GM21447 (cell line): ENCODE measurements around the gene LTK.
"Not testable (repeated sequence)": the region's sequence is repeated elsewhere in the genome, so short reads cannot be mapped to it uniquely, and the experiment has no call there.

Source experiments
- ATAC-seq: cut with Tn5 transposase; IDR thresholded peaks from one replicate; pipeline ENCODE4 v1.9.1; 2021; ENCODE audit not compliant: unreplicated experiment

Gene LTK

DNA sequence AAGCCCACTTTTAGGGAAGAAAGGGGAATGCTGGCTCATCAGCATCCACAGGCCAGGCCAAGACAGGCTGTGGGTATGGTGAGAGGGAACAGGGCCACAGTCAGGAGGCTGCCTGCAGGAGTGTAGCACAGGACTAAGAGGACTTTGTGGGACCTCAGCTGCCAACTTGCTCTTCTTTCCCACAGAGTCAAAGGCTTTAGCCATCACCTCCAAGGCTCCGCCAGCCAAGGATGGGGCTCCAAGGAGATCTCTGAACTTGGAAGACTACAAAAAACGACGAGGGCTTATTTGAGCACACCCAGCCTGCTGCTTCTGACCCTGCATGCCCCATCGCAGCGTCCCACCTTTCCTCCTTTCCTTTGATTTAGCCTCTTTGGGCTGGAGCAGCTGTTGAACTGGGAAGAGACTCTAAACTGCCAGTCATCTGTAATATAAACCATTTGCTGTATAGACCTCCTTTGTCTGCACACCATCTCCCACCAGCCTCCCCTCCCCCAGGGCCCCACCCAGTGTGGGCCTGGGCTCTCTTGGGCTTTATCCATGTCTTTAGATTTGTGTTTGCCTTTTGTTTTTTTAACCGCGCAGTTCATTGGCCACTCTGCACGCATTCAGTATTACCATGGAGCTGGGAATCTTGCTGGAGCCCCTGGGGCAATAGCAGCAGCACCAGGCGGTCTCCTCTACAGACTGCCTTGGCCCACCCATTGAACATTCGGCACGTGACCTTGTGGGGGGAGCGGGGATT lies 33.1 kb downstream of the LTK start:
- ATAC-seq, result no peak

DNA sequence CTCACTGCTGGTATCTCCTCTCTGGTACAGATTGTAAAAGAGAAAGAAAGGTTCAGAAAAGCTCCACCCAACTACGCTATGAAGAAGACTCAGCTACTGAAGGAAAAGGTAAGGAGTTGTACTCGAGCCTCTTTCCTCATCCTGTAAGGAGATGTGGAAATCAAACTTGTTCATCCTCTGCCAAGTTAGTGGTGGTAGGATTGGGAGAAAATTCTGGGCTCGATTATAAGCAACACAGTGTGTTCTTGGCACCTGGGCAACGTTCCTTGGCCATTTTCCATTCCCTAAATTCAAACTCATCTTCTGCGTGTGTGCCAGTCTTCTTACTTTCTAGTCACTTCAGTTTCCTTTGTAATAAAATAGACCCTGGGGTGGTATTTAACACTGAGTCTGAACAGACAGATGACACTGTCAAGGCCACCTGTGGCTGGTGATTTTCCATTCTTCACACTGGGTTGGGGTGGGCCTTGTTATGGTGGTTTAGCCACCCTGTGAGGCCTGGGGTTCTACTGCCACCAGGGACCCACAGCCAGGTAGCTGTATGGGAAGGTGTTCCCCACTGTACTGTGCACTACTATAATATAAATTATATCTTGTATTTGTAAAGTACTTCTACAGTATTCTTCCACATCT lies 37.1 kb downstream of the LTK start:
- no peak for ATAC-seq

DNA sequence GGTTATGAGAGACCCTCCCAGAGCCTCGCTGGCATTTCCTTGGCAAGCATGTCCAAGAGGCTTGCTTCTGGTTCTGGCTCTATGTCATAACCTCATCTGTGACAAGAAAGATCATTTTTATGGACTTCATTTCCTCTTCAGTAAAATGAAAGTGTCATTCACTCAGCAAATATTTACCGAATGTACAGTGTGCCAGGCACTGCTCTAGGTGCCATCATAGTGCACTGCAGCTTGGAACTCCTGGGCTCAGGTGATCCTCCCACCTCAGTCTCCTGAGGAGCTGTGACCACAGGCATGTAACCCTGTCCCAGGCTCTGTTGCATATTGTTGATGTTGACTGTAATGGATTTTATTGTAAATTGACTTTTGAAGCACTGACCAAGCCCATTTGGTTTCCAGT lies 38.7 kb downstream of the LTK start:
- no peak for ATAC-seq

DNA sequence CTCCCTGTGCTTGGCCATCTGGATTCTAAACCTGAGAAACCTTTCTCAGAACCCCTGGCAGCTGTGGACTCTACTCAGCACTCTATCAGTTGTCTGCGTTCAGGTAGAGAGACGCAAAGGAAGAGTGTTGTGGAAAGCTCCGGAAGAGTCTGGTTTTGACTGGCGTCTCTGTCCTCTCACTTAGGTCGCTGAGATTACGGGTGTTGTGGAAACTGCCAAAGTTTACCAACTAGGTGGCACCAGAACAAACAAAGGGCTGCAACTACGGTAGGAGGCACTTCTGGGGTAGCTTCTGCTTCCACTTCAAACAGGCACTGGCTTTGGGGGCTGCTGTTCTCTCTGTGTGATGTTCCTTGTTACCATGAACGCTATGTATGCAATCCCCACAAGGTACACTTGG lies 39.2 kb downstream of the LTK start:
- ATAC-seq, result no peak

- no peak for ATAC-seq
Observed at GRCh38 chr15:41473418-41473817, 40.2 kb downstream of the LTK start.

- not testable (repeated sequence) for ATAC-seq
Observed at GRCh38 chr15:41469644-41470043, 44.0 kb downstream of the LTK start.

GRCh38 chr15:41466711-41467110 lies 46.9 kb downstream of the LTK start:
- ATAC-seq, result no peak

- no peak for ATAC-seq
Observed at GRCh38 chr15:41465822-41466421, 47.7 kb downstream of the LTK start.

GRCh38 chr15:41464889-41465580 lies 48.6 kb downstream of the LTK start:
- ATAC-seq, result no peak

DNA sequence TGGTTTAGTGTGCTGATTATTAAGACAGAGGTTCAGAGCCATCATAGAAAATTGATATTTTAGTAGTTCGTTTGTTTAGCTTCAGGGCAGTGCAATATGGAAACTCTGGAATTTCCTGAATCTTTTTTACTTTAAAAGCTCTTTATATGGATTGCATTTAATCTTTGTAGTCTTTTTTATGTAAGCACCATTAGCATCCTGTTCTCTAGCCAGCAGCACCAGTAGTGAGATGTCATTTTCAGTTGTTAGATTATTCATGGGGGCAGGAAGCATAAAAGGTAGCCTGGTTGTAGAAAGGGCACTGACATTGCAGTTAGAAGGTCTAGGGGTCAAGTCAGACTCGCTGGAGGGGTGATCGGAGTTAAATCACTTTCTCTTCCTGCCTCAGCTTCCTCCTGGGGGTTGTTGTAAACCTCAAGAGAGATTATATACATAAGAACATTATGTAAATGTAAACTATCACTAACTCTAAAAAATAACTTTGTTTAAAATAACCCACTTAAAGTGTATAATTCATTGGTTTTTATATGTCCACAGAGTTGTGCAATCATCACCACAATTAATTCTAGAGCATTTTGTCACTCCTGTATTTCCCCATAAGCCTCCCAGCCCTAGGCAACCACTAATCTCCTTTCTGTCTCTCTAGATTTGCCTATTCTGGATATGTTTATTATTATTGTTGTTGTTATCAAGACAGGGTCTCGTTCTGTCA lies 51.4 kb downstream of the LTK start:
- no peak for ATAC-seq
